ENCODE data around the gene BLTP1.
"Not testable (repeated sequence)": the region's sequence is repeated elsewhere in the genome, so short reads cannot be mapped to it uniquely, and the experiment has no call there.

BLTP1 gene, protein sequence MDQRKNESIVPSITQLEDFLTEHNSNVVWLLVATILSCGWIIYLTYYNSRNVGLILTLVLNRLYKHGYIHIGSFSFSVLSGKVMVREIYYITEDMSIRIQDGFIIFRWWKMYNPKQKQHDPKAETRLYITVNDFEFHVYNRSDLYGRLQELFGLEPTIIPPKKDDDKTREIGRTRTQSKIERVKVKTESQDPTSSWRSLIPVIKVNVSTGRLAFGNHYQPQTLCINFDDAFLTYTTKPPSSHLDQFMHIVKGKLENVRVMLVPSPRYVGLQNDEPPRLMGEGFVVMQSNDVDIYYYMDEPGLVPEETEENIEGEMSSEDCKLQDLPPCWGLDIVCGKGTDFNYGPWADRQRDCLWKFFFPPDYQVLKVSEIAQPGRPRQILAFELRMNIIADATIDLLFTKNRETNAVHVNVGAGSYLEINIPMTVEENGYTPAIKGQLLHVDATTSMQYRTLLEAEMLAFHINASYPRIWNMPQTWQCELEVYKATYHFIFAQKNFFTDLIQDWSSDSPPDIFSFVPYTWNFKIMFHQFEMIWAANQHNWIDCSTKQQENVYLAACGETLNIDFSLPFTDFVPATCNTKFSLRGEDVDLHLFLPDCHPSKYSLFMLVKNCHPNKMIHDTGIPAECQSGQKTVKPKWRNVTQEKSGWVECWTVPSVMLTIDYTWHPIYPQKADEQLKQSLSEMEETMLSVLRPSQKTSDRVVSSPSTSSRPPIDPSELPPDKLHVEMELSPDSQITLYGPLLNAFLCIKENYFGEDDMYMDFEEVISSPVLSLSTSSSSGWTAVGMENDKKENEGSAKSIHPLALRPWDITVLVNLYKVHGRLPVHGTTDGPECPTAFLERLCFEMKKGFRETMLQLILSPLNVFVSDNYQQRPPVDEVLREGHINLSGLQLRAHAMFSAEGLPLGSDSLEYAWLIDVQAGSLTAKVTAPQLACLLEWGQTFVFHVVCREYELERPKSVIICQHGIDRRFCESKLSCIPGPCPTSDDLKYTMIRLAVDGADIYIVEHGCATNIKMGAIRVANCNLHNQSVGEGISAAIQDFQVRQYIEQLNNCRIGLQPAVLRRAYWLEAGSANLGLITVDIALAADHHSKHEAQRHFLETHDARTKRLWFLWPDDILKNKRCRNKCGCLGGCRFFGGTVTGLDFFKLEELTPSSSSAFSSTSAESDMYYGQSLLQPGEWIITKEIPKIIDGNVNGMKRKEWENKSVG (N-terminal part only)

DNA sequence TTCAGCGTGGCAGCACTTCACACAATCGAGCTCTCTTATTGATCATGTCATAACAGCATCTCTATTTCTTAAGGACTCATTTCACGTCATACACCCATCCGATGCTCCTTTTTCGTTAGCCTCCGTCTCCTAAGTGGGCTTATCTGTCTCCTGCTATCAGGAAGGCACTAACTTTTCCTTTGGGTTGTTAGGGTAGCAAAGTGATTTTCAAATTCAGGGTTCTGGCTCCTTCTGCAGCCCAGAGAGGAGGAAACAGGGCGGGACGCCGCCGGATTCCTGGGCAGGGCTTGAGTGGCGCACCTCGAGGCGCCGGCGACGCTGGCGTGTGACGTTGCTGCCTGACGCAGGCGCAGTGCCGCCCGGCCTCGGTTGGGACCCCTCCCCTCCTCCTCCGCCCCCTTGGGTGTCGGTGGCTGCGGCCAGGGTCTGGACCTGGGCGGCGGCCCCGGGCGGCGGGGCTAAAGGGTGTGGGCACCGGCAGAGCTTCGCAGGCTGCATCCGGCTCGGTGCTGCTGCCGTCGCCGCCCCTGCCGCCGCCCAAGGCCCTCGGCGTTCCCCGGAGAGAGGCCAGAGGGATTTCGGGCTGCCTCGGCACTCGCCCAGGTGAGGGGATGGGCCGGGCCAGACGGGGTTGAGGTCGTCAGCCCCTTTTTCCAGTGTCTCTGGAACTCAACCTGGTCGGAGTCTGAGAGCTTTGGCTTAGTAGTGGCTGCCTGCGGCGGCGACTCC is at the start of gene BLTP1:
Gene BLTP1, plus strand, starts transcription at position 350 of the 729 bp plus-strand sequence. CDS start 18,317 bp downstream, outside the sequence.
- H3K27ac ChIP-seq: peak within 1 kb of the TSS; percentile 87
- TF ChIP-seq, protein P1, sequence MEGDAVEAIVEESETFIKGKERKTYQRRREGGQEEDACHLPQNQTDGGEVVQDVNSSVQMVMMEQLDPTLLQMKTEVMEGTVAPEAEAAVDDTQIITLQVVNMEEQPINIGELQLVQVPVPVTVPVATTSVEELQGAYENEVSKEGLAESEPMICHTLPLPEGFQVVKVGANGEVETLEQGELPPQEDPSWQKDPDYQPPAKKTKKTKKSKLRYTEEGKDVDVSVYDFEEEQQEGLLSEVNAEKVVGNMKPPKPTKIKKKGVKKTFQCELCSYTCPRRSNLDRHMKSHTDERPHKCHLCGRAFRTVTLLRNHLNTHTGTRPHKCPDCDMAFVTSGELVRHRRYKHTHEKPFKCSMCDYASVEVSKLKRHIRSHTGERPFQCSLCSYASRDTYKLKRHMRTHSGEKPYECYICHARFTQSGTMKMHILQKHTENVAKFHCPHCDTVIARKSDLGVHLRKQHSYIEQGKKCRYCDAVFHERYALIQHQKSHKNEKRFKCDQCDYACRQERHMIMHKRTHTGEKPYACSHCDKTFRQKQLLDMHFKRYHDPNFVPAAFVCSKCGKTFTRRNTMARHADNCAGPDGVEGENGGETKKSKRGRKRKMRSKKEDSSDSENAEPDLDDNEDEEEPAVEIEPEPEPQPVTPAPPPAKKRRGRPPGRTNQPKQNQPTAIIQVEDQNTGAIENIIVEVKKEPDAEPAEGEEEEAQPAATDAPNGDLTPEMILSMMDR (conservative IDR thresholded peaks at IDR 0.05; ENCODE audit: low read depth): no peak
- ChIA-PET POLR2A (ENCODE audit: low non-redundant PET) (no interaction called here), CTCF (no interaction called here)
- peak; percentile 88 for DNase-seq (ENCODE audit: low spot score)

DNA sequence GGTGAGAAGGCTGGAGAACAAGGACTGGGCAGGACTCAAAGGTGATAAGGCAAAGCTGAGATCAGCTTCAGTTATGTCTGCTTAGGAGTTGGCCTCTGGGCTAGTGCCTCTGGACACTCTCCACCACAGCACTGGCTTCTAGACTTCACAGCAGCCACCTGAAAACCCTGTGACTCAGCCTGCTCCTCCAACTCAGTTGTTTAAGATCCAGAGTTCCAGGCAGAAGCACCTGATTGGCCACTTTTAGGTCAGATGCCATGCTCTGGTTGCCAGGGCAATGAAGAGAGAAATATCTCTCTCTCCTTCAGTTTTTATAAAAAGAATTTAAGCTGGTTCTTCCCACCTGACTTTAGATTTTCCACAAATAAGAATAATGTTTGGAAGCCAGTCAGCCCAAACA is 47.9 kb upstream of the BLTP1 start:
- no peak overlapping the region for H3K27ac ChIP-seq
- TF ChIP-seq, protein P1 (conservative IDR thresholded peaks at IDR 0.05; ENCODE audit: low read depth): no peak
- ChIA-PET POLR2A (ENCODE audit: low non-redundant PET) (no interaction called here), CTCF (no interaction called here)
- no peak for DNase-seq (ENCODE audit: low spot score)

DNA sequence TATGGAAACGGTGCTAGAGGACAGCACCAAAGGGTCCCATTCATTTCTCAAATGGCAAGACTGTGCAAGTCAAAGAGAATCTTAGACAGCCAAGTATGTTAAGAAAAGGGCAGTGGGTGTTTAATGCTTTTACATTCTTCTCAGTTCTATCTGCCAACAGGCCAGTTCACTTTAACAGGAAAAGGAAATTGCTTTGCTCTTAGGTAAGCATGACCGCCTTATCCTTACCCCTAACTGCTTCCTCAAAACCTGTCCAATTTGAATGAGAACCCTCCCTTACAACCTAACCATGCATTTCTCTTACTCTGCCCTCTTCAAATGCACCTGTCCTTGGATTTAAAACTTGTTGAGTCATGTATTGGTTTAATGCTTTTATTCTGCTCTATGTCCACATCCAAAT is 44.5 kb upstream of the BLTP1 start:
- POLR2A ChIA-PET (ENCODE audit: low non-redundant PET): no interaction called here
- CTCF ChIA-PET: interaction anchor here (0.6 kb wide), 1 partner anchor 777 kb away, joined by 3 read pairs; no protein-coding TSS in a partner anchor
- DNase-seq (ENCODE audit: low spot score): no peak
- TF ChIP-seq, protein P1 (conservative IDR thresholded peaks at IDR 0.05; ENCODE audit: low read depth): no peak
- no peak overlapping the region for H3K27ac ChIP-seq

DNA sequence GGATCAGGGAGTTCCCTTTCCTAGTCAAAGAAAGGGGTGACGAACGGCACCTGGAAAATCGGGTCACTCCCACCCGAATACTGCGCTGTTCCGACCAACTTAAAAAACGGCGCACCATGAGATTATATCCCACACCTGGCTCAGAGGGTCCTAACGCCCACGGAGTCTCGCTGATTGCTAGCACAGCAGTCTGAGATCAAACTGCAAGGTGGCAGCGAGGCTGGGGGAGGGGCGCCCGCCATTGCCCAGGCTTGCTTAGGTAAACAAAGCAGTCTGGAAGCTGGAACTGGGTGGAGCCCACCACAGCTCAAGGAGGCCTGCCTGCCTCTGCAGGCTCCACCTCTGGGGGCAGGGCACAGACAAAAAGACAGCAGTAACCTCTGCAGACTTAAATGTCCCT is 41.8 kb upstream of the BLTP1 start:
- POLR2A ChIA-PET (ENCODE audit: low non-redundant PET); DNase-seq (ENCODE audit: low spot score); CTCF ChIA-PET; H3K27ac ChIP-seq: not testable (repeated sequence)

DNA sequence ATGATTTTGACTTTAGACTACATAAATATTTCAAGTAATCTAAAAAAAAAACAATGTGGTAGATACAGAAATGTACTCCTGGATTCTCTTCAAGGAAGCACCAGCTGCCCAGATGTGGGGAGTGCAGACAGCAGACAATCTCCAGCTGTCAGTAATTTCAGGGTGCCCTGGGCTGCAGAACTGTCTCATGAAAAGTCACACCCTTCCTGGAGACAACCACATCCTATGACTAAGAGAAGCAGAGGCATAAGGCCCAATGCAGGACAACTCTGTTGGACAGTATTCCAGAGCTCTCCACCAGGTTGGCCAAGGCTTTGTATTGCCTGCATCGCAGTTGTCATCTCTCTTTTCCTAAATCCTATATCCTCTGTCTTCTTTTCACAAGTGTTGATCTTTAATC is 34.4 kb upstream of the BLTP1 start:
- POLR2A ChIA-PET (ENCODE audit: low non-redundant PET): no interaction called here
- CTCF ChIA-PET: no interaction called here
- TF ChIP-seq, protein P1 (conservative IDR thresholded peaks at IDR 0.05; ENCODE audit: low read depth): no peak
- no peak for DNase-seq (ENCODE audit: low spot score)
- H3K27ac ChIP-seq: no peak overlapping the region

DNA sequence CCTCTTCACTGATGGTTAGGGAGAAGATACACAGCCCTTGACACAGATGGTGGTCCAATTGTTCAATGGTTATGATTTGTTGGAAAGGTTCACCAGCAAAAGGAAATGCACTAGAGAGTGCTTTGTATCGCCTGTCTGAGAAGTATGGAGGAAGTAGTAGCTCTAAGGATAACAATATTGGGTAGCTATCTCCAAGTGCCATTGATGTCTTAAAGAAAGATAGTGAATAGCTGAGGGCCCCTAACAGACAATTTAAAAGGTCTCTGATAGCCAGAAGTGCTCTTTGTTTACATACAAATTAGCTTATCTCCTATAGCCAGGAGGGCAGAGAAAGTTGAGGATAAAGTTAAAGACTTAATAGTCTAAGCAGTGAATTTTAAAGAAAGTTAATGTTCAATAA is 33.9 kb upstream of the BLTP1 start:
- no peak for DNase-seq (ENCODE audit: low spot score)
- H3K27ac ChIP-seq: no peak overlapping the region
- TF ChIP-seq, protein P1 (conservative IDR thresholded peaks at IDR 0.05; ENCODE audit: low read depth): no peak

More for the DNA sequence above, 33.9 kb upstream of the BLTP1 start:
- ChIA-PET CTCF (no interaction called here), POLR2A (ENCODE audit: low non-redundant PET) (no interaction called here)

Data from RWPE1 (cell line).